ENCODE measurements around the gene AUTS2. TPM values are rescaled to one million over a fixed set of nuclear protein-coding genes. Genes with fewer than 3 reads are reported as not detected.

Gene AUTS2
- total RNA-seq, 6 donors from 2014 or later = 38.9 to 151 (median 55.8) TPM

GRCh38 chr7:69963393-69963792 lies 365.1 kb downstream of the AUTS2 start:
- Histone ChIP-seq H3K9me3 (no peaks in the 10 kb centered on the region), H3K4me1 (peaks cover 22 to 36% (median 29%) of the 10 kb centered on the region in 4 donors), H3K4me3 (no peak overlapping the region), H3K27ac (no peak overlapping the region), H3K27me3 (no peaks in the 10 kb centered on the region), H3K36me3 (no peaks in the 10 kb centered on the region)
- 61 to 66% methylated on average over 2 of the region's 2 CpGs for WGBS, 2 donors
- ATAC-seq (ENCODE audit: low FRiP score in 2 of 2) (no peak), DNase-seq (no peak)
- TF ChIP-seq CTCF (IDR thresholded peaks at IDR 0.05) = no peak
- TF ChIP-seq POLR2AphosphoS5 (IDR thresholded peaks at IDR 0.05) = no peak
- no peak for TF ChIP-seq EP300 (IDR thresholded peaks at IDR 0.05)
- no peak for TF ChIP-seq POLR2A (IDR thresholded peaks at IDR 0.05)

DNA sequence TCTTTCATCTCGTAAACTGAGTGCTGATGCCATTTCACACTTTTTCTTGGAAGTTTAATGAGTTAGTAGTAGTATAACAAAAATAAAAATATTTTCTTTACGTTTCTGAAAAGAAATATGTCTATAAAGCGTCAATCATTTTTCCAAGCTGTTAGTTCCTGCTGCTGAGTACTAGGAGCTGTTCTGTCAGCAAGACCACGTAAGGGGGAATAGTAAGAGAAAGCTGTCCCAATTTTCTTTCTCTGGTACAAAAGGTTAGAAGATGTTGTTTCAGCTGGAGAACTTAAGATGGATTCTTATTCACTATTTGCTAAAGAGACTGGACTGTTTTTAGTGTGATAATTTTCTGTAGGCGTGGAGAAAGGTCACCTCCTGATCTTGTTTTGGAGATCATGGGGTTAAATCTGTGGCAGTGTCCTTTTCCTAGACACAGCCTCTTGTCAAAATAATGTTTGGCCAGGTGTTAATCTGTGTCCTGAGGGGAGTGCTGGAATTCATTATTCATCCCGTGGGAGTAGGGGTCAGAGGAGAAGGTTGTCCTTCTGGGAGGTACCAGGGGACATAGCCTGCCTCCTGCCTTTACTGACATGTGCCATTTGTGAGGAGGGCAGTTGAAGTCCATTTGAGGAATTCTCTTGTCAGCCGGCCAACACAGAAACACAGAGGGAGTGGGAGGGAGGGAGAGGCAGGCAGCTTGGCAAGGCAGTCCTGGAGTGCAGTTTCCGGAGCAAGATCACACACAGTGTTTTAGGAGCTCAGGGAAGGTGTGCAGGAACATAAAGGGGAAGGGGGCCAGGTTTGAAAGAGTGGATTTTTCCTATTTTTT lies 368.7 kb downstream of the AUTS2 start:
- Histone ChIP-seq H3K36me3 (no peaks in the 10 kb centered on the region), H3K4me1 (peaks cover 17 to 30% (median 25%) of the 10 kb centered on the region in 4 donors), H3K9me3 (no peaks in the 10 kb centered on the region), H3K27me3 (no peaks in the 10 kb centered on the region), H3K4me3 (peak overlapping the region in 1 of 4 donors; percentile 10), H3K27ac (no peak overlapping the region)
- 63 to 67% methylated on average over 8 of the region's 8 CpGs for WGBS, 2 donors
- DNase-seq (peak in 1 of 2 donors; percentile 33), ATAC-seq (ENCODE audit: low FRiP score in 2 of 2) (peak; percentile 32 to 57)
- TF ChIP-seq POLR2AphosphoS5 (IDR thresholded peaks at IDR 0.05) (no peak), EP300 (IDR thresholded peaks at IDR 0.05) (no peak), POLR2A (IDR thresholded peaks at IDR 0.05) (no peak), CTCF (IDR thresholded peaks at IDR 0.05) (no peak)

GRCh38 chr7:69967689-69968450 lies 369.6 kb downstream of the AUTS2 start:
- Histone ChIP-seq H3K4me1 (peaks cover 9 to 21% (median 16%) of the 10 kb centered on the region in 4 donors), H3K4me3 (peak overlapping the region in 1 of 4 donors; percentile 10), H3K36me3 (no peaks in the 10 kb centered on the region), H3K9me3 (no peaks in the 10 kb centered on the region), H3K27me3 (no peaks in the 10 kb centered on the region), H3K27ac (no peak overlapping the region)
- no peak for TF ChIP-seq POLR2A (IDR thresholded peaks at IDR 0.05)
- no peak for TF ChIP-seq POLR2AphosphoS5 (IDR thresholded peaks at IDR 0.05)
- no peak for TF ChIP-seq CTCF (IDR thresholded peaks at IDR 0.05)
- no peak for TF ChIP-seq EP300 (IDR thresholded peaks at IDR 0.05)
- ATAC-seq (ENCODE audit: low FRiP score in 2 of 2) (no peak), DNase-seq (no peak)
- 9 to 16% methylated on average over 3 of the region's 3 CpGs for WGBS, 2 donors

DNA sequence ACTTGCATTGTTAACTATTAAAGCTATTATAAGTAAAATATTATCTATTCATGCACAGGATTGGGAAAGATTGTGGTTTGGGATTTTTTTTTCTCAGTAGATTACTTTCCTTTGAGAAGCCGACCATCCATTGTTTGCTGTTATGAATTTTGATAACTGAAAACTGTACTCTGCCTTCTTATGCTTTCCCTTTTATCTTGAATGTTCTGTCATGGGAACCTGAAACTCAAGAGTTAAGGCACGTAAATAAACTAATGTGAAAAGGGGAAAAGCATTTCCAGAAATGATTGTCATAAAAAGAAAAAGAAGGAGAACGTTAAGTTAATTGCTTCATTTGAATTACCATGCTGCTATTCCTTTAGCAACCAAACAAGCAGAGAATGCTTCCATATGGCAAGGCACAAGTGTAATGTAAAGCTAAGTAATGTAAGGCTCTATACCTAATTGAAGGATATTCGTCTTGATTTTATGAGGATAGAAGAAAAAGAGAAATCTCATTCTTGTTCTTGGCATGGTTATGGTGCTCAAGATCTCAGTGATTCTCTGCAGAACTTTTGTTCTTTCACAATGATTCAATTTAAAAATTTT lies 370.8 kb downstream of the AUTS2 start:
- WGBS, 2 donors = 65 to 69% methylated on average over 4 of the region's 4 CpGs
- no peak overlapping the region for H3K27ac ChIP-seq
- no peaks in the 10 kb centered on the region for H3K27me3 ChIP-seq
- peaks cover 4 to 13% (median 12%) of the 10 kb centered on the region in 4 donors for H3K4me1 ChIP-seq
- ATAC-seq (ENCODE audit: low FRiP score in 2 of 2) (no peak), DNase-seq (no peak)
- no peaks in the 10 kb centered on the region for H3K36me3 ChIP-seq
- no peaks in the 10 kb centered on the region for H3K9me3 ChIP-seq
- TF ChIP-seq CTCF (IDR thresholded peaks at IDR 0.05) (no peak), POLR2A (IDR thresholded peaks at IDR 0.05) (no peak), POLR2AphosphoS5 (IDR thresholded peaks at IDR 0.05) (no peak), EP300 (IDR thresholded peaks at IDR 0.05) (no peak)
- H3K4me3 ChIP-seq = no peak overlapping the region
